BJ (cell line): Measurements from ENCODE around the gene TMEM107. TPM values are rescaled to one million over a fixed set of nuclear protein-coding genes. Genes with fewer than 3 reads are reported as not detected.

Experiments
- CTCF ChIA-PET: fragments of 350-600 bp; formaldehyde crosslinking; extraction: SDS; loops from one replicate; lab custom pipeline; 2021; ENCODE audit warnings: antibody characterized with exemption, inconsistent platforms; lab: Yijun Ruan, JAX
- POLR2A ChIA-PET: fragments of 300-600 bp; sonication (Branson Sonifier 250); formaldehyde crosslinking; extraction: SDS; loops from one replicate; lab custom pipeline; 2021; ENCODE audit warnings: antibody characterized with exemption; lab: Charles Lee
- DNase-seq: peaks from one replicate; pipeline ENCODE4 v3.0.0-alpha.2; 2011; ENCODE audit warnings: low read depth
- H3K27me3 ChIP-seq: 2 replicates; pipeline ENCODE4 v1.6.0; 2011; ENCODE audit warnings: low read length; ENCODE audit not compliant: control insufficient read depth, insufficient read depth
- H3K36me3 ChIP-seq: 2 replicates; pipeline ENCODE4 v1.5.1; 2011; ENCODE audit warnings: low read length; ENCODE audit not compliant: control insufficient read depth, insufficient read depth
- H3K4me3 ChIP-seq: 2 replicates; pipeline ENCODE4 v1.5.1; 2011; ENCODE audit warnings: low read depth, mild to moderate bottlenecking, control low read depth, low read length
- polyA plus RNA-seq: library from polyadenylated mRNA; depleted of rRNA; stranded (reverse); fragments of >200 nt; gene quantifications from 2 replicates; pipeline ENCODE4 v1.2.3, GENCODE V29; 2011
- TF ChIP-seq, protein P1 (sequence below): IDR thresholded peaks from 2 replicates; pipeline ENCODE4 v1.5.1; 2011; ENCODE audit warnings: low read depth, mild to moderate bottlenecking, control low read depth, inconsistent platforms, low read length, moderate library complexity; ENCODE audit not compliant: insufficient read depth

The TMEM107 gene
- polyA plus RNA-seq, 1 experiment = 14.5 TPM

- Histone ChIP-seq H3K36me3 (peaks cover 65% of the 10 kb centered on the region), H3K27me3 (no peaks in the 10 kb centered on the region), H3K4me3 (no peak overlapping the region)
- CTCF ChIA-PET = interaction anchor here (1.2 kb wide), 1 partner anchor 26 kb away, joined by 4 read pairs; the partner anchor contains the start of gene ALOXE3
- POLR2A ChIA-PET = no interaction called here
- TF ChIP-seq, protein P1, sequence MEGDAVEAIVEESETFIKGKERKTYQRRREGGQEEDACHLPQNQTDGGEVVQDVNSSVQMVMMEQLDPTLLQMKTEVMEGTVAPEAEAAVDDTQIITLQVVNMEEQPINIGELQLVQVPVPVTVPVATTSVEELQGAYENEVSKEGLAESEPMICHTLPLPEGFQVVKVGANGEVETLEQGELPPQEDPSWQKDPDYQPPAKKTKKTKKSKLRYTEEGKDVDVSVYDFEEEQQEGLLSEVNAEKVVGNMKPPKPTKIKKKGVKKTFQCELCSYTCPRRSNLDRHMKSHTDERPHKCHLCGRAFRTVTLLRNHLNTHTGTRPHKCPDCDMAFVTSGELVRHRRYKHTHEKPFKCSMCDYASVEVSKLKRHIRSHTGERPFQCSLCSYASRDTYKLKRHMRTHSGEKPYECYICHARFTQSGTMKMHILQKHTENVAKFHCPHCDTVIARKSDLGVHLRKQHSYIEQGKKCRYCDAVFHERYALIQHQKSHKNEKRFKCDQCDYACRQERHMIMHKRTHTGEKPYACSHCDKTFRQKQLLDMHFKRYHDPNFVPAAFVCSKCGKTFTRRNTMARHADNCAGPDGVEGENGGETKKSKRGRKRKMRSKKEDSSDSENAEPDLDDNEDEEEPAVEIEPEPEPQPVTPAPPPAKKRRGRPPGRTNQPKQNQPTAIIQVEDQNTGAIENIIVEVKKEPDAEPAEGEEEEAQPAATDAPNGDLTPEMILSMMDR = no peak
- DNase-seq = no peak
These were observed 31.6 kb downstream of the TMEM107 start for GRCh38 chr17:8144401-8145231.

- ChIA-PET CTCF (interaction anchor here (0.5 kb wide), 1 partner anchor 17 kb away, joined by 4 read pairs; no protein-coding TSS in a partner anchor), POLR2A (no interaction called here)
- no peak overlapping the region for H3K4me3 ChIP-seq
- DNase-seq = no peak
- H3K27me3 ChIP-seq = no peaks in the 10 kb centered on the region
- TF ChIP-seq, protein P1 = no peak
- peaks cover 60% of the 10 kb centered on the region for H3K36me3 ChIP-seq
These were observed 32.4 kb downstream of the TMEM107 start for GRCh38 chr17:8143581-8144400.

GRCh38 chr17:8142887-8143580 lies 33.1 kb downstream of the TMEM107 start:
- H3K4me3 ChIP-seq = no peak overlapping the region
- H3K36me3 ChIP-seq = peaks cover 54% of the 10 kb centered on the region
- H3K27me3 ChIP-seq = no peaks in the 10 kb centered on the region
- TF ChIP-seq, protein P1 = no peak
- POLR2A ChIA-PET = no interaction called here
- DNase-seq = no peak
- CTCF ChIA-PET = interaction anchor here (0.5 kb wide), 1 partner anchor 16 kb away, joined by 4 read pairs; no protein-coding TSS in a partner anchor

DNA sequence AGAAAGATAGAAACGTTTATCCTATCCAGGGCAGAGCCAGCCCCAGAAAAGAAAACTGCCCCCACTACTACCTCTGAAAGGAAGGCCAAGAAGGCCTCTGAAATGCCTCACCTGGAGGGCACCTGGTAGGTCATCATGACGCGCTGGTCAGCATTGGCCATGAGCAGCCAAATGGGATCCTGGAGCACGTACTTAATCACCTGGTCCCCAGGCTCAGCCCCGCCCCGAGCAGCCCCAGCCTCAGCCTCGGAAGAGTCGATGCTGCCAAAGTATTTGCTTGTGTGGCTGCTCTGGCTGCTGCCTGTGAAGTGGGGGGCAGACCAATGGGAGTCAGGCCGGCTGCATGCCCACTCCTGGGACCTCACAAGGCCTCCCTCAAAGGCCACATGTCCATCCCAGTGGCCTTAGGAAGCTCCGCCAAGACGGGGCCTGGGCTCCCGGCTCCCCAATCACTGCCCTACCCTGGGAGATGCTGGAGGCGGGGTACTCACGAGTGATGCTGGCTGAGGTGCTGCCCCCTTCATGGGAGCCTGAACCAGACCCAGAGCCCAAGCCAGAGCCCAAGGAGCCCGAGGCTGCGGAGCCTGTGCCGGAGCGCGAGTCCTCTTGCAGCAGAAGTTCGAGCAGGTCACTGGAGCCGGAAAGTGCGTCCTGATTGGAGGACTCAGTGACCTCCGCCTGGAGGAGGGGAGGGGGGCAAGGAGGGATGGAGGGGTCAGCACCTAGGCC lies 33.9 kb downstream of the TMEM107 start:
- POLR2A ChIA-PET = no interaction called here
- H3K27me3 ChIP-seq = no peaks in the 10 kb centered on the region
- peaks cover 48% of the 10 kb centered on the region for H3K36me3 ChIP-seq
- no peak overlapping the region for H3K4me3 ChIP-seq
- TF ChIP-seq, protein P1 = no peak
- DNase-seq = no peak
- CTCF ChIA-PET = interaction anchor here (1.7 kb wide), 1 partner anchor 16 kb away, joined by 4 read pairs; no protein-coding TSS in a partner anchor
